Endothelial cell (in vitro differentiated cells): ENCODE data around the gene IKZF1. TPM values are rescaled to one million over a fixed set of nuclear protein-coding genes. Genes with fewer than 3 reads are reported as not detected.

Experiments
- DNase-seq: peaks from one replicate; pipeline ENCODE4 v3.0.0; 2021; ENCODE audit warnings: low spot score
- H3K27ac Mint-ChIP-seq: one replicate; pipeline ENCODE4 v1.8.0; 2021; ENCODE audit warnings: mixed read lengths, inconsistent platforms; ENCODE audit not compliant: unreplicated experiment
- H3K27me3 Mint-ChIP-seq: one replicate; pipeline ENCODE4 v1.8.0; 2021; ENCODE audit warnings: mild to moderate bottlenecking, moderate library complexity, mixed read lengths, inconsistent platforms; ENCODE audit not compliant: unreplicated experiment
- H3K36me3 Mint-ChIP-seq: one replicate; pipeline ENCODE4 v1.8.0; 2021; ENCODE audit warnings: mild to moderate bottlenecking, low read depth, mixed read lengths, inconsistent platforms; ENCODE audit not compliant: unreplicated experiment
- H3K4me1 Mint-ChIP-seq: one replicate; pipeline ENCODE4 v1.8.0; 2021; ENCODE audit warnings: mild to moderate bottlenecking, mixed read lengths, inconsistent platforms; ENCODE audit not compliant: unreplicated experiment
- H3K4me3 Mint-ChIP-seq: one replicate; pipeline ENCODE4 v1.8.0; 2021; ENCODE audit warnings: mild to moderate bottlenecking, mixed read lengths, inconsistent platforms; ENCODE audit not compliant: unreplicated experiment
- H3K9me3 Mint-ChIP-seq: one replicate; pipeline ENCODE4 v1.8.0; 2021; ENCODE audit warnings: mixed read lengths, inconsistent platforms; ENCODE audit not compliant: unreplicated experiment
- total RNA-seq: library from RNA; stranded (reverse); fragmentation: NEBNext Ultra II Directional; extraction: Animal tissue kit (Norgen Biotek cat#: 25700); gene quantifications from one replicate; pipeline ENCODE4 v1.2.1, GENCODE V29; 2021; ENCODE audit not compliant: unreplicated experiment
- TF ChIP-seq, protein P1 (sequence below): fragments of 200-600 bp; sonication (generic); IDR thresholded peaks from one replicate; pipeline ENCODE4 v1.5.0; 2021; ENCODE audit warnings: antibody characterized with exemption; ENCODE audit not compliant: unreplicated experiment

Gene IKZF1
- total RNA-seq, 1 donor from 2014 or later: 3.1 TPM

DNA sequence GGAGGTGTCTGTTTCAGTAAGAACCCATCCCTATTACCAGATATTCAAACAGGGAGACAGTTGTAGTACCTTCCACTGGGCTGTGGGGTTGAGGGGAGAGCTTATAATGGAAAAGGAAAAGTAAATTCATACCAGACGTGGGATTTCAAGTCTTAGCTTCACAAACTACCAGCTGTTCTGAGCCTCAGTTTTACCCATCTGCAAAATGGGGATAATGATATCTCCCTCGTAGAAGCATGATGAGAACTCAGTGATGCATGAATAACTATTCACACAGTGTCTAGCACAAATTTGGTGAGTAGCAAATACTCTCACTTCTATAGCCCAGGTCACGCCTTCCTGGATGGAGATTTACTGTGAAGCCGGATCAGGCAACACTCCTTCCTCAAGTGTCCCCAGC is 29.1 kb upstream of the IKZF1 start:
- TF ChIP-seq, protein P1, sequence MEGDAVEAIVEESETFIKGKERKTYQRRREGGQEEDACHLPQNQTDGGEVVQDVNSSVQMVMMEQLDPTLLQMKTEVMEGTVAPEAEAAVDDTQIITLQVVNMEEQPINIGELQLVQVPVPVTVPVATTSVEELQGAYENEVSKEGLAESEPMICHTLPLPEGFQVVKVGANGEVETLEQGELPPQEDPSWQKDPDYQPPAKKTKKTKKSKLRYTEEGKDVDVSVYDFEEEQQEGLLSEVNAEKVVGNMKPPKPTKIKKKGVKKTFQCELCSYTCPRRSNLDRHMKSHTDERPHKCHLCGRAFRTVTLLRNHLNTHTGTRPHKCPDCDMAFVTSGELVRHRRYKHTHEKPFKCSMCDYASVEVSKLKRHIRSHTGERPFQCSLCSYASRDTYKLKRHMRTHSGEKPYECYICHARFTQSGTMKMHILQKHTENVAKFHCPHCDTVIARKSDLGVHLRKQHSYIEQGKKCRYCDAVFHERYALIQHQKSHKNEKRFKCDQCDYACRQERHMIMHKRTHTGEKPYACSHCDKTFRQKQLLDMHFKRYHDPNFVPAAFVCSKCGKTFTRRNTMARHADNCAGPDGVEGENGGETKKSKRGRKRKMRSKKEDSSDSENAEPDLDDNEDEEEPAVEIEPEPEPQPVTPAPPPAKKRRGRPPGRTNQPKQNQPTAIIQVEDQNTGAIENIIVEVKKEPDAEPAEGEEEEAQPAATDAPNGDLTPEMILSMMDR: no peak
- no peak overlapping the region for H3K4me3 Mint-ChIP-seq
- no peak overlapping the region for H3K27ac Mint-ChIP-seq
- no peaks in the 10 kb centered on the region for H3K9me3 Mint-ChIP-seq
- peaks cover 3% of the 10 kb centered on the region for H3K27me3 Mint-ChIP-seq
- H3K4me1 Mint-ChIP-seq: no peaks in the 10 kb centered on the region
- H3K36me3 Mint-ChIP-seq: no peaks in the 10 kb centered on the region
- DNase-seq: no peak

DNA sequence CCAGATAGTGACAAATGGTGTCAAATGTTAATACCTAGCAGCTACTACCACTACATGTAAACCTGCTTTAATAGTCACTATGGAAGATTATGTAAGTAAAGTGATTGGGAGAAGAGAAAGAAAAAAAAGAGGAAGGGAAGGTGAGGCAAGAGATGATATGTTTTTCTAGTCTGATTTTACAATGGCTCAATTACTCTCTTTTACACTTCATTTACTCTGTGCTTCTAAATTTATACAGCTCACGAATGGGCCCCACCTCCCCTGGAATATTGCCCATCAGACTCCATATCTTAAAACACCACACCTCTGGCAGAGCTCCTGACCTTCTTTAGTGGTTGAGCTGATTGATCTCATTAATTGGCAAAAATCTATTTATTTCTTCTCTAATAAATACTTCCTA is 28.0 kb upstream of the IKZF1 start:
- Mint-ChIP-seq H3K4me1 (no peaks in the 10 kb centered on the region), H3K4me3 (no peak overlapping the region), H3K27ac (no peak overlapping the region), H3K27me3 (peaks cover 3% of the 10 kb centered on the region), H3K9me3 (no peaks in the 10 kb centered on the region), H3K36me3 (no peaks in the 10 kb centered on the region)
- no peak for DNase-seq
- TF ChIP-seq, protein P1: no peak

DNA sequence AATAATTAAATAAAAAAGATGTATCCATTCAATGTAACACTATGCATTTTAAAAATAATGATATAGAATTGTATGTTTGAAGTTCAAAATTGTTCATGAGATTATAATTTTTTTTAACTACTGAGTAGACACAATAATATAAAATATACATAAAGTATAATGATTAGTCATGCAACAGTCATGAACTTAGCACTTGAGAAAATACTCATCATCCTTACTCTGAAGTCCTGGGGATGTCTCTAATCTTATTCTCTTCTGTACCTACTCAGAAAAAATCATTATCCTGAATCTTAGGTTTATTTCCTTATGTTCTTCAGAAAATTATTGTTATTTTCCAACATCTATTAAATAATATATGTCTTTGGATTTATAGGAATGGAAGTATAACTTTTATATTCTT is 26.4 kb upstream of the IKZF1 start:
- no peaks in the 10 kb centered on the region for H3K36me3 Mint-ChIP-seq
- H3K27ac Mint-ChIP-seq: no peak overlapping the region
- H3K27me3 Mint-ChIP-seq: peaks cover 3% of the 10 kb centered on the region
- no peak for DNase-seq
- no peaks in the 10 kb centered on the region for H3K9me3 Mint-ChIP-seq
- no peaks in the 10 kb centered on the region for H3K4me1 Mint-ChIP-seq
- H3K4me3 Mint-ChIP-seq: no peak overlapping the region
- TF ChIP-seq, protein P1: no peak

DNA sequence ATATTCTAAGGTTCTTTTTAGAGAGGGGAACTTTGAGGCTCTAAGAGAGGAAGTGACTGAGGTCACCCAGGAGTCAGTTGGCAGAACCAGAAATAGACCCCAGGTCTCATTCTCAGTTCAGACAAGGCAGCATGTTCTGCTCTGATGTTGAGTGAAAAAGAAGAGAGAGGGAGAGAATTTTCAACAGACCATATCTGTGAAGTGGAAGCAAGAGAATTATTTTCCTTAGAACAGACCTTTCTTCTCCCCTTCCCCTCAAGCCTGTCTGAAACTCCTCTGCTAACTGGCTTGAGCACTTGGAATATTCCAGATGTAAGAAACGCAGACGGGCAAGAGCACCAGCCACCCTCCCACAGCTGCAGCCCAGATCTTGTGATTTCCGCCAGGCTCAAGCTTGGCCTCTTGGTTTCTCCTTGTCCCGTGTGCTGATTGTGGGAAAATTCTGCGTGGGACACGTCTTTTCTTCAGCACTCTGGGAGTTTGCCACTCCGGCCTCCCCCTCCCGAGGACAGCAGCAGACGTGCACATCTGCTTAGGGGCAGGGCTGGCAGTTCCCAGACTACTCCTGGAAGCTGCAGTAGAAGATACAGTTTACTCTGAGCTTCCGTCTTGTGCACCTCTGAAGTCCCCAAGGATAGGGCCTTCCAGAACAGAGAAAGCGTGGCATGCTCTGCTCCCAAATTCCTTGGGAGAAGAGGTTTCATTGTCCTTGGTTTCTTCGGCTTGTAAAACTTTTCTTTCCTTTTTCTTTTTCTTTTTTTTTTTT is 22.7 kb upstream of the IKZF1 start:
- TF ChIP-seq, protein P1: no peak
- Mint-ChIP-seq H3K36me3 (no peaks in the 10 kb centered on the region), H3K4me1 (no peaks in the 10 kb centered on the region), H3K4me3 (no peak overlapping the region), H3K27me3 (no peaks in the 10 kb centered on the region), H3K9me3 (no peaks in the 10 kb centered on the region), H3K27ac (no peak overlapping the region)
- DNase-seq: no peak

- Mint-ChIP-seq H3K36me3 (no peaks in the 10 kb centered on the region), H3K27ac (no peak overlapping the region), H3K4me1 (no peaks in the 10 kb centered on the region), H3K4me3 (no peak overlapping the region), H3K27me3 (no peaks in the 10 kb centered on the region), H3K9me3 (no peaks in the 10 kb centered on the region)
- TF ChIP-seq, protein P1: no peak
- no peak for DNase-seq
These were observed 21.5 kb upstream of the IKZF1 start for GRCh38 chr7:50282813-50283605.
